Fibroblast of pulmonary artery (primary cell): ENCODE results near the gene SPANXA2.
"Not testable (repeated sequence)": the region's sequence is repeated elsewhere in the genome, so short reads cannot be mapped to it uniquely, and the experiment has no call there.

Experiments used
- DNase-seq: peaks from one replicate; pipeline ENCODE4 v3.0.0-alpha.2; 2010; ENCODE audit warnings: low read depth
- H3K4me3 ChIP-seq: replicated peaks from 2 replicates; pipeline ENCODE4 v1.5.1; 2011; ENCODE audit warnings: low read depth, mild to moderate bottlenecking, control low read depth, low read length, moderate library complexity
- TF ChIP-seq, protein P1 (sequence below): IDR thresholded peaks from 2 replicates; pipeline ENCODE4 v1.5.1; 2011; ENCODE audit warnings: mild to moderate bottlenecking, control low read depth, low read length, inconsistent platforms; ENCODE audit errors: missing control alignments

The SPANXA2 gene, protein sequence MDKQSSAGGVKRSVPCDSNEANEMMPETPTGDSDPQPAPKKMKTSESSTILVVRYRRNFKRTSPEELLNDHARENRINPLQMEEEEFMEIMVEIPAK

DNA sequence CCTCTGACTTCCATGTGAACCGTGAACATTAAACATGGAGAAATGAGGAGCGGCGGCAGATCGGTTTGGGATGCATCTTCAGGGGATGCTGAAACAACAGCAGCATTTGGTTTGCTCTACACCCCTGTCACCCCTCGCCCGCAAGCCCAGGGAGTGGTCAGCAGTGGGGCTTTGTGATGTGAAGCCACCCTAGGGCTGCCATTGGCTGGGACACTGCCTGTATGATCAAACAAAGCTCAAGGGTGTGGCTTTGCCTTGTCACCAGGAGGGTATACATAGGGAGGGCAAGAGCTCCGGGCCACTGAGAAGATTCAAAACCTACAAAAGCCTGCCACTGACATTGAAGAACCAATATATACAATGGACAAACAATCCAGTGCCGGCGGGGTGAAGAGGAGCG lies at the start of gene SPANXA2:
SPANXA2 (plus strand) TSS at position 301 of the 400 bp plus-strand sequence; CDS start at position 361, 60 bp downstream.
- not testable (repeated sequence) for H3K4me3 ChIP-seq, DNase-seq

DNA sequence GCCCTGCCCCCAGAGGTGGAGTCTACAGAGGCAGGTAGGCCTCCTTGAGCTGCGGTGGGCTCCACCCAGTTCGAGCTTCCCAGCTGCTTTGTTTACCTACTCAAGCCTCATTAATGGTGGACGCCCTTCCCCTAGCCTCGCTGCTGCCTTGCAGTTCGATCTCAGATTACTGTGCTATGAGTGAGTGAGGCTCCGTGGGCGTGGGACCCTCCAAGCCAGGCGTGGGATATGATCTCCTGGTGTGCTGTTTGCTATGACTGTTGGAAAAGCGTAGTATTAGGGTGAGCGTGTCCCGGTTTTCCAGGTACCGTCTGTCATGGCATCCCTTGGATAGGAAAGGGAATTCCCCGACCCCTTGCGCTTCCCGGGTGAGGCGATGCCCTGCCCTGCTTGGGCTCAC lies 47.0 kb upstream of the SPANXA2 start:
- not testable (repeated sequence) for H3K4me3 ChIP-seq, DNase-seq

DNA sequence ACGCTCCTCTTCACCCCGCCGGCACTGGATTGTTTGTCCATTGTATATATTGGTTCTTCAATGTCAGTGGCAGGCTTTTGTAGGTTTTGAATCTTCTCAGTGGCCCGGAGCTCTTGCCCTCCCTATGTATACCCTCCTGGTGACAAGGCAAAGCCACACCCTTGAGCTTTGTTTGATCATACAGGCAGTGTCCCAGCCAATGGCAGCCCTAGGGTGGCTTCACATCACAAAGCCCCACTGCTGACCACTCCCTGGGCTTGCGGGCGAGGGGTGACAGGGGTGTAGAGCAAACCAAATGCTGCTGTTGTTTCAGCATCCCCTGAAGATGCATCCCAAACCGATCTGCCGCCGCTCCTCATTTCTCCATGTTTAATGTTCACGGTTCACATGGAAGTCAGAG lies 4.9 kb upstream of the SPANXA2 start, which contains the start of gene SPANXA1:
SPANXA1 (minus strand) TSS at position 101 of the 400 bp plus-strand sequence; CDS start at position 41, 60 bp downstream.
- not testable (repeated sequence) for DNase-seq, H3K4me3 ChIP-seq

DNA sequence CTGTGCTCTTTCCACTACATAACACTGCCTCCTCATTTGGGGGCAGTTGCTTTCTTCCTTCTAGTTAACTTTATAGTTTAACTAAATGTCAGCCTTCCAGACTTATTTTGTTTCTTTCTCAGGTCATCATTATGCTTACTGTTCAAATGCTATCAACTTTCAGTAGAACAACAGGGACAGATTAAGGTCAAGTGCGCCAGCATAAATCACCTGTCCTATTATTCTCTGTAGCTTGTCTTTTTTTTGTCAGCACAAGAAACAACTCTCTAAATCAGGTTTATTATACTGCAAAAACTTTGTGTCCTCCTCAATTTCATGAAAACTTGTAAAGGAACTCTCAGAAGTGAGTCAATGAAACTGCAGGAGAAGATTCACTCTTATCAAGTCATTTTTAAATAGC lies 19.6 kb downstream of the SPANXA2 start:
- H3K4me3 ChIP-seq: no peak overlapping the region
- DNase-seq: no peak
- TF ChIP-seq, protein P1, sequence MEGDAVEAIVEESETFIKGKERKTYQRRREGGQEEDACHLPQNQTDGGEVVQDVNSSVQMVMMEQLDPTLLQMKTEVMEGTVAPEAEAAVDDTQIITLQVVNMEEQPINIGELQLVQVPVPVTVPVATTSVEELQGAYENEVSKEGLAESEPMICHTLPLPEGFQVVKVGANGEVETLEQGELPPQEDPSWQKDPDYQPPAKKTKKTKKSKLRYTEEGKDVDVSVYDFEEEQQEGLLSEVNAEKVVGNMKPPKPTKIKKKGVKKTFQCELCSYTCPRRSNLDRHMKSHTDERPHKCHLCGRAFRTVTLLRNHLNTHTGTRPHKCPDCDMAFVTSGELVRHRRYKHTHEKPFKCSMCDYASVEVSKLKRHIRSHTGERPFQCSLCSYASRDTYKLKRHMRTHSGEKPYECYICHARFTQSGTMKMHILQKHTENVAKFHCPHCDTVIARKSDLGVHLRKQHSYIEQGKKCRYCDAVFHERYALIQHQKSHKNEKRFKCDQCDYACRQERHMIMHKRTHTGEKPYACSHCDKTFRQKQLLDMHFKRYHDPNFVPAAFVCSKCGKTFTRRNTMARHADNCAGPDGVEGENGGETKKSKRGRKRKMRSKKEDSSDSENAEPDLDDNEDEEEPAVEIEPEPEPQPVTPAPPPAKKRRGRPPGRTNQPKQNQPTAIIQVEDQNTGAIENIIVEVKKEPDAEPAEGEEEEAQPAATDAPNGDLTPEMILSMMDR: no peak

DNA sequence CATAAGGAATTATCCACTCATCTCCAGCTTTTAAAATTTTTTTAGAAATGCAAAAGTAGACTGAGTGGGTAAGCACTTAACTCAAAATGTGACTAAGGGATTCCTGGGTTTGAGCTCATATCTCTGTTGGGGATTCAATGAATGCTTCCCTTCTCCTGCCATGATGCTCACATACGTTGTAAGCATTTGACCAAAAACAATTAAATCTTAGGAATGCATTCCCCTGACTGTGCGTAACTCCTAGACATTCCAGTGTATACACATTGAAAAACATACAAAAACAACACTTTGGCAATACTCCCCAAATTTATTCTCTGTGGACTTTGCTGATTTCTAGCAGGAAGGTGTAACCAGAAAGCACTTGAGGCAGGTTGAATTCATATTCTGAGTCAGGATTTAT lies 29.8 kb downstream of the SPANXA2 start:
- H3K4me3 ChIP-seq: no peak overlapping the region
- DNase-seq: peak; percentile 7
- TF ChIP-seq, protein P1: no peak

DNA sequence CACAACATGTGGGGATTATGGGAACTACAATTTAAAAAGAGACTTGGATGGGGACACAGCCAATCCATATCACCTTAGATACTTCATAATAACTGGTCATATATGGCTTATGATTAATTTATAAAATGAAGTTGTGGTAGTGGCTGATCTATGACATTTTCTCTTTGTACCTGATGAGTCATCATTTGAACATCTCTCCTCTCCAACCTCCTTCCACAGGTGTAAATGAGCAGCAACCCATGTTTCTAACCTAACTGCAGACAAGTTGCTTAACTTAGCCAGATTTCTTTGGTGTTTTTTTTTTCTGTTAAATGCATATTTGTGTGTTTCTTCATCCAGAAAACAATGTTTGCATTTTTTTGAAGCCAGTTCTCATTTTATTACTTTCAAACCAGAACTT lies 42.6 kb downstream of the SPANXA2 start:
- peak; percentile 2 for DNase-seq
- TF ChIP-seq, protein P1: no peak
- no peak overlapping the region for H3K4me3 ChIP-seq

DNA sequence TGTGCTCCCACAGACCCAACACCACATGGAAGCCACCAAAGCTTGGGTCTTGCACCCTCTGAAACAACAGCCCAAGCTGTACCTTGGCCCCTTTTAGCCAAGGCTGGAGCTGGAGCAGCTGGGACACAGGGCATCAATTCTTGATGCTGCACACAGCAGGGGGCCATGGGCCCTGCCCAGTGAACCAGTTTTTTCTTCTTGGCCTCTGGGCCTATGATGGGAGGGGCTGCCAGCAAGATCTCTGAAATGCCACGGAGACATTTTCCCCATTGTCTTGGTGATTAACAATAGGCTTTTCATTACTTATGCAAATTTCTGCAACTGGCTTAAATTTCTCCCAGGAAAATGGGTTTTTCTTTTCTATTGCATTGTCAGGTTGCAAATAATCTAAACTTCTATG lies 49.0 kb downstream of the SPANXA2 start:
- no peak overlapping the region for H3K4me3 ChIP-seq

More for the DNA sequence above, 49.0 kb downstream of the SPANXA2 start:
- TF ChIP-seq, protein P1: no peak
- no peak for DNase-seq
